ENCODE results near the gene INTS1. TPM values are rescaled to one million over a fixed set of nuclear protein-coding genes. Genes with fewer than 3 reads are reported as not detected.

The INTS1 gene
- polyA plus RNA-seq, 1 donor from 2014 or later, result 21.1 TPM

DNA sequence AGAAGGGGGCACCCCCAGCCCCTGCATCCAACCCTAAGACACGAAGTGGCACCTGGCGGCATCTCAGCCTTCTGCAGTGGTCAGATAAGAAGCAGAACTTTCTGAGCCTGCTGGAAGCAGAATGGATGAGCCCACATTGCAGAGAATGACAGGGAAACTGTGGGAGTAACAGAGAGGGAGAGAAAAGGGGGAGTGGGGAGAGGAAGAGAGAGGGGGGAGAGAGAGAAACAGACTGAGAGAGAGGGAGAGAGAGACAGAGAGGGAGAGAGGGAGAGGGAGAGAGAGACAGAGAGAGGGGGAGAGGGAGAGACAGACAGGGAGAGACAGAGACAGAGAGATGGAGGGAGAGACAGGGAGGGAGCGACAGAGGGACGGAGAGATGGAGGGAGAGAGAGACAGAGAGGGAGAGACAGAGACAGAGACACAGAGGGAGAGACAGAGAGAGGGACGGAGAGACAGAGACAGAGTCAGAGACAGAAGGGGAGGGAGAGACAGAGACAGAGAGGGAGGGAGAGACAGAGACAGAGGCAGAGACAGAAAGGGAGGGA is 80.9 kb downstream of the INTS1 start:
- Histone ChIP-seq H3K27ac (ENCODE audit: low read length) (no peak overlapping the region), H3K36me3 (ENCODE audit: insufficient read depth, low read length) (no peaks in the 10 kb centered on the region), H3K27me3 (ENCODE audit: insufficient read depth, low read depth, low read length) (no peaks in the 10 kb centered on the region), H3K79me2 (replicated peaks; ENCODE audit: insufficient read depth, low read length) (no peaks in the 10 kb centered on the region), H3F3A (ENCODE audit: insufficient read depth, low read length, poor library complexity, severe bottlenecking) (no peaks in the 10 kb centered on the region), H3K9me3 (ENCODE audit: low read length) (no peaks in the 10 kb centered on the region), H4K20me1 (ENCODE audit: insufficient read depth) (no peaks in the 10 kb centered on the region), H3K9ac (ENCODE audit: low read length) (peak overlapping the region; percentile 21), H2AFZ (ENCODE audit: low read depth, low read length) (no peak overlapping the region), H3K4me2 (ENCODE audit: low read length) (no peak overlapping the region), H3K9me2 (ENCODE audit: insufficient read depth, low read length) (no peaks in the 10 kb centered on the region), H3K4me3 (ENCODE audit: low read length) (no peak overlapping the region)
- TF ChIP-seq EZH2 (IDR thresholded peaks at IDR 0.05; ENCODE audit: borderline replicate concordance, insufficient read depth, low read length, poor library complexity, severe bottlenecking), result no peak
- TF ChIP-seq CTCF (IDR thresholded peaks at IDR 0.05; ENCODE audit: poor library complexity, severe bottlenecking), result no peak
- TF ChIP-seq MXI1 (conservative IDR thresholded peaks at IDR 0.05; ENCODE audit: poor library complexity, severe bottlenecking), result no peak

GRCh38 chr7:1422512-1423263 is 81.5 kb downstream of the INTS1 start:
- Histone ChIP-seq H2AFZ (ENCODE audit: low read depth, low read length) (no peak overlapping the region), H3K27me3 (ENCODE audit: insufficient read depth, low read depth, low read length) (no peaks in the 10 kb centered on the region), H3K36me3 (ENCODE audit: insufficient read depth, low read length) (no peaks in the 10 kb centered on the region), H3K27ac (ENCODE audit: low read length) (no peak overlapping the region), H4K20me1 (ENCODE audit: insufficient read depth) (no peaks in the 10 kb centered on the region), H3K79me2 (replicated peaks; ENCODE audit: insufficient read depth, low read length) (no peaks in the 10 kb centered on the region), H3K9me3 (ENCODE audit: low read length) (no peaks in the 10 kb centered on the region), H3K9ac (ENCODE audit: low read length) (peak overlapping the region; percentile 21), H3K9me2 (ENCODE audit: insufficient read depth, low read length) (no peaks in the 10 kb centered on the region), H3F3A (ENCODE audit: insufficient read depth, low read length, poor library complexity, severe bottlenecking) (no peaks in the 10 kb centered on the region), H3K4me3 (ENCODE audit: low read length) (no peak overlapping the region), H3K4me2 (ENCODE audit: low read length) (no peak overlapping the region)
- no peak for TF ChIP-seq EP300 (conservative IDR thresholded peaks at IDR 0.05; ENCODE audit: poor library complexity, severe bottlenecking)
- TF ChIP-seq RAD21 (conservative IDR thresholded peaks at IDR 0.05), result no peak
- TF ChIP-seq, protein P1, sequence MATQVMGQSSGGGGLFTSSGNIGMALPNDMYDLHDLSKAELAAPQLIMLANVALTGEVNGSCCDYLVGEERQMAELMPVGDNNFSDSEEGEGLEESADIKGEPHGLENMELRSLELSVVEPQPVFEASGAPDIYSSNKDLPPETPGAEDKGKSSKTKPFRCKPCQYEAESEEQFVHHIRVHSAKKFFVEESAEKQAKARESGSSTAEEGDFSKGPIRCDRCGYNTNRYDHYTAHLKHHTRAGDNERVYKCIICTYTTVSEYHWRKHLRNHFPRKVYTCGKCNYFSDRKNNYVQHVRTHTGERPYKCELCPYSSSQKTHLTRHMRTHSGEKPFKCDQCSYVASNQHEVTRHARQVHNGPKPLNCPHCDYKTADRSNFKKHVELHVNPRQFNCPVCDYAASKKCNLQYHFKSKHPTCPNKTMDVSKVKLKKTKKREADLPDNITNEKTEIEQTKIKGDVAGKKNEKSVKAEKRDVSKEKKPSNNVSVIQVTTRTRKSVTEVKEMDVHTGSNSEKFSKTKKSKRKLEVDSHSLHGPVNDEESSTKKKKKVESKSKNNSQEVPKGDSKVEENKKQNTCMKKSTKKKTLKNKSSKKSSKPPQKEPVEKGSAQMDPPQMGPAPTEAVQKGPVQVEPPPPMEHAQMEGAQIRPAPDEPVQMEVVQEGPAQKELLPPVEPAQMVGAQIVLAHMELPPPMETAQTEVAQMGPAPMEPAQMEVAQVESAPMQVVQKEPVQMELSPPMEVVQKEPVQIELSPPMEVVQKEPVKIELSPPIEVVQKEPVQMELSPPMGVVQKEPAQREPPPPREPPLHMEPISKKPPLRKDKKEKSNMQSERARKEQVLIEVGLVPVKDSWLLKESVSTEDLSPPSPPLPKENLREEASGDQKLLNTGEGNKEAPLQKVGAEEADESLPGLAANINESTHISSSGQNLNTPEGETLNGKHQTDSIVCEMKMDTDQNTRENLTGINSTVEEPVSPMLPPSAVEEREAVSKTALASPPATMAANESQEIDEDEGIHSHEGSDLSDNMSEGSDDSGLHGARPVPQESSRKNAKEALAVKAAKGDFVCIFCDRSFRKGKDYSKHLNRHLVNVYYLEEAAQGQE (IDR thresholded peaks at IDR 0.05; ENCODE audit: borderline replicate concordance), result no peak
- no peak for TF ChIP-seq SMC3 (conservative IDR thresholded peaks at IDR 0.05; ENCODE audit: poor library complexity)
- TF ChIP-seq CTCF (IDR thresholded peaks at IDR 0.05; ENCODE audit: poor library complexity, severe bottlenecking), result no peak
- no peak for TF ChIP-seq EZH2 (IDR thresholded peaks at IDR 0.05; ENCODE audit: borderline replicate concordance, insufficient read depth, low read length, poor library complexity, severe bottlenecking)
- no peak for TF ChIP-seq TAF1 (IDR thresholded peaks at IDR 0.05; ENCODE audit: low read depth)
- TF ChIP-seq POLR2AphosphoS5 (IDR thresholded peaks at IDR 0.05), result no peak
- no peak for TF ChIP-seq MXI1 (conservative IDR thresholded peaks at IDR 0.05; ENCODE audit: poor library complexity, severe bottlenecking)
